Measurements from ENCODE around the gene ADAP1. TPM values are rescaled to one million over a fixed set of nuclear protein-coding genes. Genes with fewer than 3 reads are reported as not detected.

Gene ADAP1
- total RNA-seq, 1 experiment from 2014 or later: 3.1 TPM

DNA sequence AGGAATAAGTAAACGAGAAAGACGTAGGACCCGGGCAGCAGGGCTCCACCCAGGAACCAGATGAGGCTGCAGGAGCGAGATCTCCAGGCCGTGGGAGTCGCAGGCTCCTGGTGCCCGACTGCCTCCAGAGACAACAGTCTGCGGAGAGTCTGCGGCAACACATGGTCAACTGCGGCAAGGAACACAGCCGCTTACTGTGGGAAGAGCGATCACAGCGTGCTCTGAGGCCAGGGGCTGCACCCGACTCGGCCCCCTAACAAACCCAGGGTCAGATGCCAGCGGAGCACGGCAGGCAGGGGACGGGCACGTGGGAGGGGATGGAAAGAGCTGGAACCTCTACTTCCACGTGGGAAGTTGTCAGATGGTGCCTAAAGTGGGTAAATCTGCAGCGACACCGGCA is 51.5 kb downstream of the ADAP1 start:
- Histone ChIP-seq H3K4me1 (ENCODE audit: control insufficient read depth, insufficient read depth, low read length) (peaks cover 14% of the 10 kb centered on the region), H3K9me3 (ENCODE audit: control insufficient read depth, insufficient read depth, low read depth, low read length) (no peaks in the 10 kb centered on the region), H3K27ac (ENCODE audit: low read length) (no peak overlapping the region), H3K4me3 (ENCODE audit: low read depth in 2 of 2, low read length in 2 of 2) (no peak overlapping the region), H3K27me3 (ENCODE audit: control insufficient read depth, insufficient read depth, low read length) (no peaks in the 10 kb centered on the region; the same call in 1 of the 2 replicates), H3K36me3 (ENCODE audit: control insufficient read depth, insufficient read depth, low read length) (no peaks in the 10 kb centered on the region)
- ChIA-PET CTCF (interaction anchor here (0.5 kb wide), 1 partner anchor 163 kb away, joined by 5 read pairs; no protein-coding TSS in a partner anchor), POLR2A (no interaction called here)
- BruUV-seq (replicated peaks): no TSS peak
- in situ Hi-C loops (cut with HindIII; ENCODE audit: low pct_unique_long_range_greater_than_20kb, low sequenced_read_pairs) (no loop called here), intact Hi-C loops (cut with micrococcal nuclease; ENCODE audit: unreplicated experiment) (no loop called here)
- TF ChIP-seq SIN3A (IDR thresholded peaks at IDR 0.05; ENCODE audit: borderline replicate concordance, insufficient read depth, low read depth, low read length) (no peak), TCF7L2 (IDR thresholded peaks at IDR 0.05; ENCODE audit: low read depth, low read length) (no peak), POLR2AphosphoS5 (IDR thresholded peaks at IDR 0.05; ENCODE audit: low read depth, low read length) (no peak)
- TF ChIP-seq, protein P1, sequence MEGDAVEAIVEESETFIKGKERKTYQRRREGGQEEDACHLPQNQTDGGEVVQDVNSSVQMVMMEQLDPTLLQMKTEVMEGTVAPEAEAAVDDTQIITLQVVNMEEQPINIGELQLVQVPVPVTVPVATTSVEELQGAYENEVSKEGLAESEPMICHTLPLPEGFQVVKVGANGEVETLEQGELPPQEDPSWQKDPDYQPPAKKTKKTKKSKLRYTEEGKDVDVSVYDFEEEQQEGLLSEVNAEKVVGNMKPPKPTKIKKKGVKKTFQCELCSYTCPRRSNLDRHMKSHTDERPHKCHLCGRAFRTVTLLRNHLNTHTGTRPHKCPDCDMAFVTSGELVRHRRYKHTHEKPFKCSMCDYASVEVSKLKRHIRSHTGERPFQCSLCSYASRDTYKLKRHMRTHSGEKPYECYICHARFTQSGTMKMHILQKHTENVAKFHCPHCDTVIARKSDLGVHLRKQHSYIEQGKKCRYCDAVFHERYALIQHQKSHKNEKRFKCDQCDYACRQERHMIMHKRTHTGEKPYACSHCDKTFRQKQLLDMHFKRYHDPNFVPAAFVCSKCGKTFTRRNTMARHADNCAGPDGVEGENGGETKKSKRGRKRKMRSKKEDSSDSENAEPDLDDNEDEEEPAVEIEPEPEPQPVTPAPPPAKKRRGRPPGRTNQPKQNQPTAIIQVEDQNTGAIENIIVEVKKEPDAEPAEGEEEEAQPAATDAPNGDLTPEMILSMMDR (IDR thresholded peaks at IDR 0.05): no peak
- TF ChIP-seq, protein P2, sequence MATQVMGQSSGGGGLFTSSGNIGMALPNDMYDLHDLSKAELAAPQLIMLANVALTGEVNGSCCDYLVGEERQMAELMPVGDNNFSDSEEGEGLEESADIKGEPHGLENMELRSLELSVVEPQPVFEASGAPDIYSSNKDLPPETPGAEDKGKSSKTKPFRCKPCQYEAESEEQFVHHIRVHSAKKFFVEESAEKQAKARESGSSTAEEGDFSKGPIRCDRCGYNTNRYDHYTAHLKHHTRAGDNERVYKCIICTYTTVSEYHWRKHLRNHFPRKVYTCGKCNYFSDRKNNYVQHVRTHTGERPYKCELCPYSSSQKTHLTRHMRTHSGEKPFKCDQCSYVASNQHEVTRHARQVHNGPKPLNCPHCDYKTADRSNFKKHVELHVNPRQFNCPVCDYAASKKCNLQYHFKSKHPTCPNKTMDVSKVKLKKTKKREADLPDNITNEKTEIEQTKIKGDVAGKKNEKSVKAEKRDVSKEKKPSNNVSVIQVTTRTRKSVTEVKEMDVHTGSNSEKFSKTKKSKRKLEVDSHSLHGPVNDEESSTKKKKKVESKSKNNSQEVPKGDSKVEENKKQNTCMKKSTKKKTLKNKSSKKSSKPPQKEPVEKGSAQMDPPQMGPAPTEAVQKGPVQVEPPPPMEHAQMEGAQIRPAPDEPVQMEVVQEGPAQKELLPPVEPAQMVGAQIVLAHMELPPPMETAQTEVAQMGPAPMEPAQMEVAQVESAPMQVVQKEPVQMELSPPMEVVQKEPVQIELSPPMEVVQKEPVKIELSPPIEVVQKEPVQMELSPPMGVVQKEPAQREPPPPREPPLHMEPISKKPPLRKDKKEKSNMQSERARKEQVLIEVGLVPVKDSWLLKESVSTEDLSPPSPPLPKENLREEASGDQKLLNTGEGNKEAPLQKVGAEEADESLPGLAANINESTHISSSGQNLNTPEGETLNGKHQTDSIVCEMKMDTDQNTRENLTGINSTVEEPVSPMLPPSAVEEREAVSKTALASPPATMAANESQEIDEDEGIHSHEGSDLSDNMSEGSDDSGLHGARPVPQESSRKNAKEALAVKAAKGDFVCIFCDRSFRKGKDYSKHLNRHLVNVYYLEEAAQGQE (IDR thresholded peaks at IDR 0.05; ENCODE audit: insufficient read depth in 1 of 2, low read depth in 2 of 2, low read length in 1 of 2): no peak
- DNase-seq (ENCODE audit: low read depth, low spot score) (no peak), ATAC-seq (no peak)

DNA sequence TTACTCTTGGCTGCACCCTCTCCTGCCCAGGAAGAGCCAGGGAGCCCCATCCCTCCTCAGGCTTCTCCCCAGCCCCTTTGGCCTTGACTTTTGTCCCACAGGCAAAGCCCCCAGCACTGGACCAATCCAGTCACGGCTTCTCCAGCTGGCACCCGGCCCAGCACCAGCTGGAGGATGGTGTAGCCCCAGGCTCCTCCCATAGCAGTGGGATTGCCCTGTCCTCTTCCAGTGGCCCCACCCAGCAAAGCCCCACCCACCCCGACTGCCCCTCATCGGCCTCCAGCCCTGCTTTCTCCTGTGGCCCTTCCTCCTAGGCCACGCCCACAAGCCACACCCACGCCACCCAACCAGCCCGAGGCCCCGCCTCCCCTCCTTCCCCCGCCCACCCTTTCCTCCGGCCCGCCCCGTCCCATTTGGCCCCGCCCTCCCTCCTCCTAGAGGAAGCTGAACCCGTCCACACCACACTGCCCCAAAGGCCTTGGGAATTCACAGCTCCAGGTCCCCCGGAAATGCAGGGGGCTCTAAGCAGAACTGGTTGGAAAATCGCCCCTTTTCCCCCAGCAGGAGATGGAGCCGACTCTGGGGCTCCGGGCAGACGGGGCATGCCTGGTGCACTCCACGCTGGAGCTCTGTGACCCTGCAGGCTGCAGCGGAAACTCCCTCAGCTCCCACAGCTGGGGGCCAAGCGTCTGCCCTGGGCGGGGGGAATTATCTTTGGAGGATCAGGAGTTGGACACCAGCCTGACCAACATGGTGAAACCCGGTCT is 52.9 kb downstream of the ADAP1 start:
- H3K4me1 ChIP-seq (ENCODE audit: control insufficient read depth, insufficient read depth, low read length): peaks cover 17% of the 10 kb centered on the region
- no peaks in the 10 kb centered on the region for H3K9me3 ChIP-seq (ENCODE audit: control insufficient read depth, insufficient read depth, low read depth, low read length)
- H3K27ac ChIP-seq (ENCODE audit: low read length): no peak overlapping the region
- DNase-seq (ENCODE audit: low read depth, low spot score) (no peak), ATAC-seq (peak; percentile 65)
- intact Hi-C loops (cut with micrococcal nuclease; ENCODE audit: unreplicated experiment) (no loop called here), in situ Hi-C loops (cut with HindIII; ENCODE audit: low pct_unique_long_range_greater_than_20kb, low sequenced_read_pairs) (no loop called here)
- H3K4me3 ChIP-seq (ENCODE audit: low read depth in 2 of 2, low read length in 2 of 2): no peak overlapping the region
- ChIA-PET CTCF (no interaction called here), POLR2A (no interaction called here)
- TF ChIP-seq, protein P1 (IDR thresholded peaks at IDR 0.05): no peak
- TF ChIP-seq SIN3A (IDR thresholded peaks at IDR 0.05; ENCODE audit: borderline replicate concordance, insufficient read depth, low read depth, low read length) (no peak), TCF7L2 (IDR thresholded peaks at IDR 0.05; ENCODE audit: low read depth, low read length) (no peak), POLR2AphosphoS5 (IDR thresholded peaks at IDR 0.05; ENCODE audit: low read depth, low read length) (no peak)
- TF ChIP-seq, protein P2 (IDR thresholded peaks at IDR 0.05; ENCODE audit: insufficient read depth in 1 of 2, low read depth in 2 of 2, low read length in 1 of 2): no peak
- no TSS peak for BruUV-seq (replicated peaks)
- no peaks in the 10 kb centered on the region; the same call in 1 of the 2 replicates for H3K27me3 ChIP-seq (ENCODE audit: control insufficient read depth, insufficient read depth, low read length)
- no peaks in the 10 kb centered on the region for H3K36me3 ChIP-seq (ENCODE audit: control insufficient read depth, insufficient read depth, low read length)
